Transverse colon (tissue), 4 donors: Measurements from ENCODE around the gene JDP2. TPM values are rescaled to one million over a fixed set of nuclear protein-coding genes. Genes with fewer than 3 reads are reported as not detected.

Source experiments
- DNase-seq: peaks from one replicate; pipeline ENCODE4 v3.0.0-alpha.2; 2019
- H3K27ac ChIP-seq, 4 donors: fragments of 200-600 bp; sonication (generic); 2 replicates each; pipeline ENCODE4 v1.5.1; 2016 to 2018; ENCODE audit warnings: inconsistent platforms in 4 of 4
- H3K27me3 ChIP-seq: fragments of 200-600 bp; sonication (generic); 2 replicates; pipeline ENCODE4 v1.5.1; 2017; ENCODE audit warnings: inconsistent platforms
- H3K36me3 ChIP-seq, 4 donors: fragments of 200-600 bp; sonication (generic); 2 replicates each; pipeline ENCODE4 v1.5.1; 2017 to 2019; ENCODE audit warnings: inconsistent platforms in 4 of 4
- H3K4me1 ChIP-seq, 4 donors: fragments of 200-600 bp; sonication (generic); 2 replicates each; pipeline ENCODE4 v1.5.1; 2017 to 2020; ENCODE audit warnings: inconsistent platforms in 4 of 4
- H3K4me3 ChIP-seq, 4 donors: fragments of 200-600 bp; sonication (generic); 1 replicate in 1 of 4; 2 replicates in 3 of 4; pipeline versions ENCODE4 v1.5.1 to v1.6.1; 2017 to 2019; ENCODE audit warnings: inconsistent platforms in 4 of 4
- H3K9me3 ChIP-seq, 2 donors: fragments of 200-600 bp; sonication (generic); 2 replicates each; pipeline ENCODE4 v1.5.1; 2017 to 2019; ENCODE audit warnings: inconsistent platforms in 2 of 2
- CTCF ChIP-seq, 5 experiments: fragments of 200-600 bp in 3 of 5; fragments of 450-650 bp in 2 of 5; sonication (generic) in 3 of 5; IDR thresholded peaks; 1 replicate in 2 of 5; 2 replicates in 3 of 5; pipeline ENCODE4 v1.5.1; 2016 to 2017; ENCODE audit warnings: antibody characterized with exemption in 5 of 5, inconsistent platforms in 3 of 5, mild to moderate bottlenecking in 2 of 5, moderate library complexity in 1 of 5
- EP300 ChIP-seq: sonication (generic); formaldehyde crosslinking; IDR thresholded peaks from one replicate; pipeline ENCODE4 v1.6.1; 2017; ENCODE audit warnings: antibody characterized with exemption, low read depth
- POLR2A ChIP-seq: fragments of 450-650 bp; IDR thresholded peaks from one replicate; pipeline ENCODE4 v1.6.1; 2016; ENCODE audit warnings: antibody characterized with exemption, mild to moderate bottlenecking, moderate library complexity
- POLR2AphosphoS5 ChIP-seq, 3 donors: sonication (generic); formaldehyde crosslinking; IDR thresholded peaks; one replicate each; pipeline ENCODE4 v1.6.1; 2016; ENCODE audit warnings: antibody characterized with exemption in 3 of 3
- WGBS, 2 donors: methylation state at CpG; one replicate each; pipeline ENCODE4 v1.1.5; 2018; ENCODE audit warnings: low coverage in 1 of 2; 5-methylcytosine and 5-hydroxymethylcytosine counted together
- in situ Hi-C, 4 donors: fragments of 200-750 bp; cut with MboI; loops; one replicate each; pipeline versions ENCODE4 v1.15.0 to v1.15.1; 2017; ENCODE audit warnings: low sequenced_read_pairs in 3 of 4, low pct_ligation_motif_present in 1 of 4, low pct_unique_long_range_greater_than_20kb in 1 of 4
- intact Hi-C: fragments of 100-400 bp; cut with DNase I; formaldehyde crosslinking; loops from one replicate; pipeline ENCODE4 v1.15.1; 2023; ENCODE audit warnings: low total_unique reads
- total RNA-seq, 4 donors: library from RNA; depleted of rRNA; stranded (reverse); fragments of >200 nt; gene quantifications; one replicate each; pipeline ENCODE4 v1.1.0, GENCODE V29; 2016

The JDP2 gene
- total RNA-seq, 4 donors from 2014 or later = 49.2 to 108 (median 57.8) TPM

- Histone ChIP-seq H3K4me3 (peak overlapping the region in 1 of 4 donors; percentile 46), H3K9me3 (no peaks in the 10 kb centered on the region), H3K27me3 (peaks cover 6% of the 10 kb centered on the region), H3K4me1 (peaks cover 0 to 12% (median 0%) of the 10 kb centered on the region in 4 donors), H3K27ac (peak overlapping the region; percentile 28 to 75 (median 57)), H3K36me3 (no peaks in the 10 kb centered on the region)
- TF ChIP-seq CTCF (IDR thresholded peaks at IDR 0.05) (no peak), POLR2A (no peak), EP300 (no peak), POLR2AphosphoS5 (IDR thresholded peaks at IDR 0.05) (no peak)
- intact Hi-C loops (no loop called here), in situ Hi-C loops (no loop called here)
- WGBS, 2 donors = 35 to 50% methylated on average over 9 to 11 of the region's 11 CpGs
- no peak for DNase-seq
Measured at GRCh38 chr14:75521415-75522199, 93.8 kb downstream of the JDP2 start.

GRCh38 chr14:75522224-75522982 lies 94.6 kb downstream of the JDP2 start, which contains the start of gene BATF:
BATF (plus strand) TSS chr14:75522469; CDS start chr14:75522683, 214 bp downstream.
- peaks cover 0 to 12% (median 0%) of the 10 kb centered on the region in 4 donors for H3K4me1 ChIP-seq
- peak; percentile 53 for DNase-seq
- peaks cover 6% of the 10 kb centered on the region for H3K27me3 ChIP-seq
- in situ Hi-C loops = no loop called here
- 66 to 67% methylated on average over 2 to 13 of the region's 13 CpGs for WGBS, 2 donors
- H3K36me3 ChIP-seq = no peaks in the 10 kb centered on the region
- peak within 1 kb of the TSS in 3 of 4 donors; percentile 8 to 46 (median 20) for H3K4me3 ChIP-seq
- H3K9me3 ChIP-seq = no peaks in the 10 kb centered on the region
- intact Hi-C loops = no loop called here
- TF ChIP-seq POLR2A (peak; percentile 54), POLR2AphosphoS5 (IDR thresholded peaks at IDR 0.05) (peak; percentile 34 to 51 (median 47)), CTCF (IDR thresholded peaks at IDR 0.05) (no peak)
- peak within 1 kb of the TSS; percentile 28 to 75 (median 57) for H3K27ac ChIP-seq

GRCh38 chr14:75522983-75523318 lies 95.1 kb downstream of the JDP2 start:
- no peaks in the 10 kb centered on the region for H3K36me3 ChIP-seq
- no peaks in the 10 kb centered on the region for H3K9me3 ChIP-seq
- TF ChIP-seq EP300 (no peak), POLR2A (no peak), POLR2AphosphoS5 (IDR thresholded peaks at IDR 0.05) (no peak), CTCF (IDR thresholded peaks at IDR 0.05) (no peak)
- in situ Hi-C loops = no loop called here
- peaks cover 6% of the 10 kb centered on the region for H3K27me3 ChIP-seq
- intact Hi-C loops = no loop called here
- no peak for DNase-seq
- H3K4me1 ChIP-seq = peaks cover 0 to 12% (median 0%) of the 10 kb centered on the region in 4 donors
- peak overlapping the region in 3 of 4 donors; percentile 2 to 46 (median 20) for H3K4me3 ChIP-seq
- WGBS, 2 donors = 59 to 83% methylated on average over 1 of the region's 1 CpG
- H3K27ac ChIP-seq = peak overlapping the region; percentile 28 to 75 (median 57)

Other genes starting within 250 kb of the JDP2 start
- 1,000 to 10,000 TPM in 2 of 4 donors, 100 to 1,000 TPM in 2; 345 to 1,356 (median 884) TPM for gene FOS, start 149.2 kb upstream of the JDP2 start, total RNA-seq
- gene BATF, start 94.4 kb downstream of the JDP2 start, total RNA-seq = 1 to 10 TPM in 2 of 4 donors, not detected in 2; 2.7 TPM
- 10 to 100 TPM in 3 of 4 donors, 1 to 10 TPM in 1; 6.2 to 54.5 (median 45.0) TPM for gene FLVCR2, start 150.6 kb downstream of the JDP2 start, total RNA-seq
- 1 to 10 TPM in 3 of 4 donors, under 1 TPM in 1; 0.75 to 9.4 (median 6.2) TPM for gene ERG28, start 232.9 kb downstream of the JDP2 start, total RNA-seq
- gene TTLL5, start 233.2 kb downstream of the JDP2 start, total RNA-seq = 100 to 1,000 TPM in 1 of 4 donors, 10 to 100 TPM in 3; 16.1 to 264 (median 40.8) TPM